NCI-H1105 treated with DMSO at 0.1 percent for 48 hours (cell line): Measurements from ENCODE around the gene SCAMP5.

ENCODE experiments used
- DNase-seq: peaks from one replicate; lab custom pipeline; 2025; lab: John Stamatoyannopoulos, UW

SCAMP5 gene

GRCh38 chr15:75048394-75048793, 53.0 kb downstream of the SCAMP5 start:
- DNase-seq = no peak

GRCh38 chr15:75049392-75049791, 54.0 kb downstream of the SCAMP5 start:
- peak; percentile 70 for DNase-seq

GRCh38 chr15:75050283-75050682, 54.9 kb downstream of the SCAMP5 start:
- no peak for DNase-seq

GRCh38 chr15:75051191-75051608, 55.8 kb downstream of the SCAMP5 start:
- no peak for DNase-seq

DNA sequence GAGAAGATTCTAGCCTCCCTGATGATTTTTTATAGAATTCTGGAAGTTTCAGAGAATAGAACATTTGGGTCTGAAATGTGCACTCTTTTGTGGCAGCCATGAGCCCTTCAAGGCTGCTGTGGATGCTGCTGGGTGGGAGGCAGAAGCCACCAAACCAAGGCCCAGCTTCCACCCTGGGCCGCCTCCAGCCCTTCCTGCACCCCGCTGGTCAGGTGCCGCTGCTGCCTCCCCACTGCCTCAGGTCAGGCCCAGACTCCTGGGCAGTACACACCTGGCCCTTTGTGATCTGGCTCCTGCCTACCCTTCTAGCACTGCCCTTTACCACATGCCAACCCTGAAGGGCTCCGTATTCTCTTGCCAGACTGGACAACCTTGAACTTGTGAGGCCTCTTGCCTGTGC, 56.3 kb downstream of the SCAMP5 start:
- no peak for DNase-seq

- DNase-seq = no peak
Observed at GRCh38 chr15:75052972-75053747, 57.8 kb downstream of the SCAMP5 start.

DNA sequence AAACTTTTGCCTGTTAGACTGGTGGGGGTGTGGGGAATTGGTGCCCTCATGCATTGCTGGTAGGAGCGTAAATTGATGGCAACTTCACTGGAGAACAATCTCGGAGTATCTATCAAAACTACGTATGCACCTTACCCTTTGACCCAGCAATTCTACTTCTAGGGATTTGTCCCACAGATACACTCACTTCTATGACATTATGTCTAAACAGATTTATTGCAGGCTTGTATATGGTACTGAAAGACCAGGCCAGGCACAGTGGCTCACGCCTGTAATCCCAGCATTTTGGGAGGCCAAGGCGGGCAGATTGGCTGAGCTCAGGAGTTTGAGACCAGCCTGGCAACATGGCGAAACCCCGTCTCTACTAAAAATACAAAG, 58.4 kb downstream of the SCAMP5 start:
- no peak for DNase-seq

DNA sequence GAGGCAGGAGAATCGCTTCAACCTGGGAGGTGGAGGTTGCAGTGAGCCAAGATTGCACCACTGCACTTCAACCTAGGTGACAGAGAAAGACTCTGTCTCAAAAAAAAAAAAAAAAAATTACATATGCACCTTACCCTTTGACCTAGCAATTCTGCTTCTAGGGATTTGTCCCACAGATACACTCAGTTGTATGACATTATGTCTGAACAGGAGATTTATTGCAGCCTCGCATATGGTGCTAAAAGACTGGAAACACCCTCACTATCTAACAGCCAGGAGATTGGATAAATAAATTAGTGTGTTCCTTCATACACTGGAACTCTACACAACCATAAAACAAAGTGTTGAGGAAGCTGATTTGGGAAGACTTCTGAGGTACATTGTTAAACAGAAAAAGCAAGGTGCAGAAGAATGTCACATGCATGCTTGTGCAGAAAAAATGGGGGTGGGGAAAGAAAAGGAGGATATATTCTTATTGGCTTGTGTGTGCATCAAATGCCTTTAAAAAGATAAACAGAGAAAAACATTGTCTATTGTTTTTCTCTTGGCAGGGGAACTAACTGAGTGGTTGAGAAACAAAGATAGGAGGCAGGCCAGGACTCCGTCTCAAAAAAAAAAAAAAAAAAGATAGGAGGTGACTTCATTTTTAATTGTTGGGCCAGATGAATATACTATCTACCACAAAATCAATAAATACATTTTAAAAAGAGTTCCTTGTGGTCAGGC, 59.0 kb downstream of the SCAMP5 start:
- no peak for DNase-seq

DNA sequence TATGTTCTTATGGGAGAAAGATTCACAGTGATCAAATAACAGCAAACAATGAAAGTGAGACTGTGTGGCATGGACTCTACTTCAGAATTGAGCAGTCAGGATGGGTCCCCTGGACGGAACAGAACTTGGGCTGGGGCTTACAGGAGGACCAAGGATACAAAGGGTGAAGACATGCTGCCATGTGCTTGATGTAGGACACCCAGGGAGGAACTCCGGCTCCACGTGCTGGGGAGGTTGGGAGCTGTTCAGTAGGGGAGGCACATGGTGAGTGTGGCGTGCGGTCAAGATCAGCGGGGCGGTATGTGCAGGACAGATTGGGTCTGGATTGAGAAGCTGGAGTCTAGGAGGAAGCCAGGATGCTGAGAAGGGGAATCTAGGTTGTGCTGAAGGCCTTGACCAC, 60.7 kb downstream of the SCAMP5 start:
- DNase-seq = no peak

GRCh38 chr15:75058127-75058905, 63.0 kb downstream of the SCAMP5 start:
- no peak for DNase-seq

DNA sequence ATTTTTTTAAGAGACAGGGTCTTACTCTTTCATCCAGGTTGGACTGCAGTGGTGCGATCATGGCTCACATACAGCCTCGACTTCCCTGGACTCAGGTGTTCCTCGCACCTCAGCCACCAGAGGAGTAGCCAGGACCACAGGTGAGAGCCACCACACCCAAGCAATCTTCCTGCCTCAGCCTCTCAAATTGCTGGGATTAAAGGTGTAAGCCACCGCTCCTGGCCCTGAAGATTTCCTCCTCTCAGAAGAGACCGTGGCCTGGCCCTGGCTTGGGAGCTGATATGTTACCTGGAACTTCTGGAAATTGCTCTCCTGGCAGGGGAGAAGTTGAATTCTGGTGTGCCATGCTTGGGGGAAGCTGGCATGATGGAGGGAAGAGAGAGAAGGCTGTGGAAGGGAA, 64.2 kb downstream of the SCAMP5 start:
- no peak for DNase-seq

- DNase-seq = no peak
Observed at GRCh38 chr15:75061272-75061671, 65.9 kb downstream of the SCAMP5 start.

DNA sequence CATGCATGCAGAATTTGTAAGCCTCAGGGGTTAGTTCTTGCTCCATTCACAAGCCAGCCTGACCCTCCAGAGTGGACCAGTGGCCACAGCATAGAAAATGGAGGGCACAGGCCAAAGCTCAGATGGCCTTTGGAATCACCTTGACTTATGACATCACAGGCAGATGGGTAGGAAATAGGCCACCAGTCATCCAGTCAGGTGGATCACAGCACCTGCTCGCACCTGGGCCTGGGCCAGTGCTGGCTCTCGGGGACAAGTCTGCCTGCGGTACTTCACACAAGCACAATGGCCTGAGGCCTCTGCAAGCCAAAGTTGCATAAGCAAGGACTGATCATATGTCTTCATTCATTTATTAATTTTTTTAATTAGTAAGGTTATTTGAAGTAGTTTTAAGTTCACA, 67.3 kb downstream of the SCAMP5 start:
- DNase-seq = no peak

DNA sequence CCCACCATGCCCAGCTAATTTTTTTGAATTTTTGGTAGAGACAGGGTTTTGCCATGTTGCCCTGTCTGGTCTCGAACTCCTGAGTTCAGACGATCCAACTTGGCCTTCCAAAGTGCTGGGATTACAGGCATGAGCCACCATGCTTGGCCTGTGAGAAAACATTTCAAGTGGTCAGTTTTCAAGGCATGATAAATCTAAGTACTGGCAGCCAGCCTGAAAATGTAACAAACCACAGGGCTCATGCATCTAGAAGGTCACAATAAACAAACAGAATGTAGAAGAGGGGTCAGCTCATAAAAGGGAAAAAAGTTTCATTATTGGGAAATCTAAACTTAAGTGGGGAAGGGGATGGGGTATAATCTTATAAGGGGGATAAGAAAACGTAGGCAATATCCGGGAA, 68.0 kb downstream of the SCAMP5 start:
- no peak for DNase-seq

DNA sequence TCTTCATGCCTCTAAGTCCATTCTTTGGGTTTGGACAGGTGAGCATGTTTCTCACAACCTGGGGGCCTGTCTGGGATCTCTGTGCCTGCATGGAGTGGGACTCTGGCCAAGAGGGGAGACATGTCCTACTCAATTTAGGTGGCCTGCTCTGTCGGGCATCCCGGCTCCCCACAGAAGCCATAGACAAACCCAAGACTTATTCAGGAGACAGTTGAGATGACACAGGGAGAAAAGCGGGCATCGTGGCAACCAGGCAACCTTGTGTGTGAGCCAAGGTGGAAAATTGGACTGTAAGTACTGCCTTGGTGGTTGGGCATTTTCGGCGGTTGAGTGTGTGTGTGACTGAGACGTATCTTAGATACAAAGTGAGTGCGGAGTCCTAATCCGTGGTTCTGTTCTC, 68.5 kb downstream of the SCAMP5 start:
- DNase-seq = no peak

DNA sequence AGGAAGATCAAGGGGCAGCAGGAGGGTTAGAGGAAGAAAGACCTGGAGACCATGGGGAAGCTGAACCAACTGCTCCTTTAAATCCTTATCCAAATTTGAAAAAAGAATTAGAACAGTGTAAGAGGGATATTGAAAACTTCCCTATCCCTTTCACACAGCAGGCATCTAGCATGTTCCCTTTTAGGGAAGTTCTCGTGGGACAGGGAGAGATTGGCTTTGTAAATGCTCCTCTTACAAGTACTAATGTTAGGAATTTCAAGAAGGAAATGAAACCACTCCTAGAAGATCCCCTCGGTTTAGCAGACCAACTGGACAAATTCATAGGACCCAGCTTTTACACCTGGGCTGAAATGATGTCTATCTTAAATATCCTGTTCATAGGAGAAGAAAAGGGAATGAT, 69.5 kb downstream of the SCAMP5 start:
- DNase-seq = no peak

DNA sequence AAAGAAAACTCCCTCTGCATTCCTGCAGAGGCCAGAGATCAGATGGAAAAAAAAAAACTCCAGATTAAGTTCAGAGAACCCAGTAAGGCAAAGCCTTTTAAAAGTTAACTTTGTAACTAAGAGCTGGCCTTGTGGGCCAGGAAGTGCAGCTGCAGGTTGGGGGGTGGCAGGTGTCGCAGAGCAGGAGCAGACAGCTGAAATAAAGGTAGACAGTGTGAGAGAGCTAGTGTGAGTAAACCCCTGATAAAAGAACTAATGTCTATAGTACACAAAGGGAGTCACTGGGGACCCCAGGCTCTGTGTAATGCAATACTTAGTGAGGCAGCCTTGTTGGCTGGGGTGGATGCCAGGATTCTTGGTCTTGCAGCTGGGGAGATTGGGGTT, 70.1 kb downstream of the SCAMP5 start:
- no peak for DNase-seq

DNA sequence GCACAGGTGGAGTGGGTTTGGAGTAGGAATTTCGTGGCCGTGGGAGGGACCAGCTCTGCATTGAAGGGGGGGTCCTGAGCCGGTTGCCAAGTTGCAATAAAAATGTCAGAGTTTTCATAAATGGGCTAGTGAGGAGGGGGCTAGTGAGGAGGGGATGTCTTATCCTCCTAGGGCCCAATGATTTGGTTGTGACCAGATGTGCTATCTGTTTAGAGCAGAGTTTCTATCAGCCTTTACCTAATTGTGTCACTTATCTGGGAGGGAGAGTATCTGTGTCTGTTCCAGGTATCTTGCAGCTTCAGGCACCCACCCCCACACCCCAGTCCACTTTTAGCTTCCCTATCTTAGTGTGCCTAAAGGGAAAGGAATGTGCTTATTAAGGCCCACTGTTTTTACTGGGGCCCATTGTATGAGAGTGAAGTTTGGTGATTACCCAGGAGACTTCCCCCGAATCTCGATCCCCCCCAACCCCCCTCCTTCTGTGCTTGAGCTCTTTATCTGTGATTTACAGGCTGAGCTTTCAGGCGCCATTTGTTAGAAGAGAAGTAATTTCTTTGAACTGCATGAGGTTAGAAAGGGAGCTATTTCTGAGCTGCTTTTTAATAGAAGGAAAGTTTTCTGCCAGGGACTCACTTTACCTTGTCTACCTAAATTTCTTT, 70.6 kb downstream of the SCAMP5 start:
- DNase-seq = no peak

GRCh38 chr15:75067123-75067830, 71.9 kb downstream of the SCAMP5 start:
- DNase-seq = no peak

DNA sequence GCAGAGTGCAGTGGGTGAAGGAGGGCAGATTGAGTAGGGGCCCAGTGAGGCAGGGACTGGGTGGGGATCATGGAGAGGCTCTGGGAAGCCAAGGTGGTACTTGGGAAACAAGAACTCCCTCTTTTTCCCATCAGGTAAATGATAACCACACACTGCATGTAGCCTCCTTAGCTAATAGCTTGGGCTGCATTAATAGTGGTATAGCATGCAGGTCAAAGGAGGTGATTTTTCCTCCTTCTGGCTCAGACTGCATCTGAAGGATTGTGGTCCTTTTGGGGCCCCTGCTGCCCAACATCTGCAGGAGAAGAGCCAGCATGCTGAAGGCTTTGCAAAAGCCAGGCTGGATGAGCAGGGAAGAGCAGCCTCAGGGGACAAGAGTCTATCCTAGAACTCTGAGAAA, 73.4 kb downstream of the SCAMP5 start:
- DNase-seq = no peak

GRCh38 chr15:75069301-75069925, 74.0 kb downstream of the SCAMP5 start:
- no peak for DNase-seq
